Loucy (cell line): ENCODE measurements around the gene ZNF41.

ENCODE experiments used
- CTCF ChIP-seq: fragments of 200-600 bp; sonication (generic); conservative IDR thresholded peaks from 2 replicates; pipeline ENCODE4 v1.5.1; 2014; ENCODE audit warnings: mild to moderate bottlenecking, antibody characterized with exemption, low read length
- EZH2phosphoT487 ChIP-seq: fragments of 200-600 bp; IDR thresholded peaks from 2 replicates; pipeline ENCODE4 v1.6.1; 2018; ENCODE audit warnings: antibody characterized with exemption, mild to moderate bottlenecking, moderate library complexity, borderline replicate concordance

GRCh38 chrX:47499293-47499692 lies 16.3 kb upstream of the ZNF41 start:
- TF ChIP-seq CTCF (no peak), EZH2phosphoT487 (no peak)
